ENCODE results near the gene CPXM2. TPM values are rescaled to one million over a fixed set of nuclear protein-coding genes. Genes with fewer than 3 reads are reported as not detected.

CPXM2 gene
- total and polyA plus RNA-seq, 2 donors (not counting 1 experiment from before 2014, with no cell fraction given), result not detected

- H3K4me3 ChIP-seq (ENCODE audit: control extremely low read depth in 1 of 5, extremely low read depth in 1 of 5, insufficient read depth in 1 of 5, low read depth in 2 of 5, low read length in 4 of 5), result no peak overlapping the region
- no peak overlapping the region for H3K9ac ChIP-seq (ENCODE audit: low read length)
- H3K4me2 ChIP-seq (replicated peaks; ENCODE audit: low read depth, low read length, poor library complexity, severe bottlenecking), result no peak overlapping the region
- H3K36me3 ChIP-seq (replicated peaks in 1 of 2; ENCODE audit: control extremely low read depth in 1 of 2, control insufficient read depth in 1 of 2, extremely low read depth in 1 of 2, insufficient read depth in 2 of 2, low read length in 1 of 2), result no peaks in the 10 kb centered on the region
- H3K4me1 ChIP-seq (ENCODE audit: control insufficient read depth in 2 of 2, insufficient read depth in 2 of 2, low read length in 2 of 2), result no peaks in the 10 kb centered on the region
- no peaks in the 10 kb centered on the region for H3K79me2 ChIP-seq (ENCODE audit: control insufficient read depth, insufficient read depth, low read length)
- intact Hi-C loops (cut with micrococcal nuclease), result no loop called here
- H3K27ac ChIP-seq (ENCODE audit: low read length in 2 of 2), result no peak overlapping the region
- H3K27me3 Mint-ChIP-seq, result peaks cover 13% of the 10 kb centered on the region
- TF ChIP-seq, protein P1, sequence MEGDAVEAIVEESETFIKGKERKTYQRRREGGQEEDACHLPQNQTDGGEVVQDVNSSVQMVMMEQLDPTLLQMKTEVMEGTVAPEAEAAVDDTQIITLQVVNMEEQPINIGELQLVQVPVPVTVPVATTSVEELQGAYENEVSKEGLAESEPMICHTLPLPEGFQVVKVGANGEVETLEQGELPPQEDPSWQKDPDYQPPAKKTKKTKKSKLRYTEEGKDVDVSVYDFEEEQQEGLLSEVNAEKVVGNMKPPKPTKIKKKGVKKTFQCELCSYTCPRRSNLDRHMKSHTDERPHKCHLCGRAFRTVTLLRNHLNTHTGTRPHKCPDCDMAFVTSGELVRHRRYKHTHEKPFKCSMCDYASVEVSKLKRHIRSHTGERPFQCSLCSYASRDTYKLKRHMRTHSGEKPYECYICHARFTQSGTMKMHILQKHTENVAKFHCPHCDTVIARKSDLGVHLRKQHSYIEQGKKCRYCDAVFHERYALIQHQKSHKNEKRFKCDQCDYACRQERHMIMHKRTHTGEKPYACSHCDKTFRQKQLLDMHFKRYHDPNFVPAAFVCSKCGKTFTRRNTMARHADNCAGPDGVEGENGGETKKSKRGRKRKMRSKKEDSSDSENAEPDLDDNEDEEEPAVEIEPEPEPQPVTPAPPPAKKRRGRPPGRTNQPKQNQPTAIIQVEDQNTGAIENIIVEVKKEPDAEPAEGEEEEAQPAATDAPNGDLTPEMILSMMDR (IDR thresholded peaks at IDR 0.05), result no peak
- no peak for TF ChIP-seq EZH2 (IDR thresholded peaks at IDR 0.05; ENCODE audit: borderline replicate concordance, insufficient read depth, low read depth, low read length, poor library complexity, severe bottlenecking)
- ChIA-PET CTCF (no interaction called here), POLR2A (no interaction called here)
- 84% methylated on average over 10 of the region's 10 CpGs for WGBS (ENCODE audit: insufficient coverage)
- no peak overlapping the region for H3K27ac Mint-ChIP-seq
- H3K4me1 Mint-ChIP-seq, result no peaks in the 10 kb centered on the region
- DNase-seq (no peak), ATAC-seq (ENCODE audit: low read depth) (no peak)
- H3K27me3 ChIP-seq (replicated peaks in 1 of 4; ENCODE audit: control extremely low read depth in 1 of 4, control insufficient read depth in 3 of 4, insufficient read depth in 4 of 4, low read length in 3 of 4), result no peaks in the 10 kb centered on the region
- H3K9me3 Mint-ChIP-seq (ENCODE audit: insufficient read depth), result no peaks in the 10 kb centered on the region
- no peaks in the 10 kb centered on the region for H4K20me1 ChIP-seq (ENCODE audit: control insufficient read depth, insufficient read depth, low read length, poor library complexity, severe bottlenecking)
- H3K4me3 Mint-ChIP-seq, result no peak overlapping the region
- H2AFZ ChIP-seq (ENCODE audit: insufficient read depth, low read depth, low read length, poor library complexity, severe bottlenecking), result no peak overlapping the region
- no peaks in the 10 kb centered on the region for H3K9me3 ChIP-seq (ENCODE audit: control extremely low read depth in 1 of 3, control insufficient read depth in 2 of 3, insufficient read depth in 1 of 3, low read length in 2 of 3)
Observed at GRCh38 chr10:123859653-123860050, 32.0 kb downstream of the CPXM2 start.

GRCh38 chr10:123858907-123859652 lies 32.5 kb downstream of the CPXM2 start:
- 77% methylated on average over 16 of the region's 20 CpGs for WGBS (ENCODE audit: insufficient coverage)
- Histone ChIP-seq H3K9ac (ENCODE audit: low read length) (no peak overlapping the region), H3K79me2 (ENCODE audit: control insufficient read depth, insufficient read depth, low read length) (no peaks in the 10 kb centered on the region), H2AFZ (ENCODE audit: insufficient read depth, low read depth, low read length, poor library complexity, severe bottlenecking) (no peak overlapping the region), H3K27ac (ENCODE audit: low read length in 2 of 2) (no peak overlapping the region), H3K9me3 (ENCODE audit: control extremely low read depth in 1 of 3, control insufficient read depth in 2 of 3, insufficient read depth in 1 of 3, low read length in 2 of 3) (no peaks in the 10 kb centered on the region), H3K36me3 (replicated peaks in 1 of 2; ENCODE audit: control extremely low read depth in 1 of 2, control insufficient read depth in 1 of 2, extremely low read depth in 1 of 2, insufficient read depth in 2 of 2, low read length in 1 of 2) (no peaks in the 10 kb centered on the region), H3K4me2 (replicated peaks; ENCODE audit: low read depth, low read length, poor library complexity, severe bottlenecking) (no peak overlapping the region), H3K27me3 (replicated peaks in 1 of 4; ENCODE audit: control extremely low read depth in 1 of 4, control insufficient read depth in 3 of 4, insufficient read depth in 4 of 4, low read length in 3 of 4) (no peaks in the 10 kb centered on the region), H3K4me3 (ENCODE audit: control extremely low read depth in 1 of 5, extremely low read depth in 1 of 5, insufficient read depth in 1 of 5, low read depth in 2 of 5, low read length in 4 of 5) (no peak overlapping the region), H4K20me1 (ENCODE audit: control insufficient read depth, insufficient read depth, low read length, poor library complexity, severe bottlenecking) (no peaks in the 10 kb centered on the region), H3K4me1 (ENCODE audit: control insufficient read depth in 2 of 2, insufficient read depth in 2 of 2, low read length in 2 of 2) (no peaks in the 10 kb centered on the region)
- Mint-ChIP-seq H3K4me1 (no peaks in the 10 kb centered on the region), H3K27ac (no peak overlapping the region), H3K27me3 (peaks cover 16% of the 10 kb centered on the region), H3K9me3 (ENCODE audit: insufficient read depth) (no peaks in the 10 kb centered on the region), H3K4me3 (no peak overlapping the region)
- TF ChIP-seq EZH2 (IDR thresholded peaks at IDR 0.05; ENCODE audit: borderline replicate concordance, insufficient read depth, low read depth, low read length, poor library complexity, severe bottlenecking), result no peak
- ChIA-PET POLR2A (no interaction called here), CTCF (no interaction called here)
- DNase-seq (no peak), ATAC-seq (ENCODE audit: low read depth) (no peak)
- intact Hi-C loops (cut with micrococcal nuclease), result no loop called here
